Loucy (cell line): ENCODE results near the gene SNX19.

ENCODE experiments used
- CTCF ChIP-seq: fragments of 200-600 bp; sonication (generic); conservative IDR thresholded peaks from 2 replicates; pipeline ENCODE4 v1.5.1; 2014; ENCODE audit warnings: mild to moderate bottlenecking, antibody characterized with exemption, low read length
- EZH2phosphoT487 ChIP-seq: fragments of 200-600 bp; IDR thresholded peaks from 2 replicates; pipeline ENCODE4 v1.6.1; 2018; ENCODE audit warnings: antibody characterized with exemption, mild to moderate bottlenecking, moderate library complexity, borderline replicate concordance

GRCh38 chr11:130932086-130932712 is 15.9 kb upstream of the SNX19 start:
- no peak for TF ChIP-seq CTCF
- TF ChIP-seq EZH2phosphoT487: no peak
